ENCODE measurements around the gene IGSF9. TPM values are rescaled to one million over a fixed set of nuclear protein-coding genes. Genes with fewer than 3 reads are reported as not detected.

Gene IGSF9
- total and polyA plus RNA-seq, 2 experiments from 2014 or later = 0.13 TPM; not detected in 1

GRCh38 chr1:159986531-159986930, 41.1 kb upstream of the IGSF9 start:
- DNase-seq = no peak
- H3K9ac ChIP-seq = no peak overlapping the region
- 50 to 63% methylated on average over 1 of the region's 1 CpG for WGBS, 2 experiments (ENCODE audit: low coverage in 1 of 2, low lambda C conversion rate in 2 of 2, missing lambda C conversion rate in 2 of 2)

GRCh38 chr1:159986093-159986492, 40.7 kb upstream of the IGSF9 start:
- H3K36me3 ChIP-seq (ENCODE audit: low read depth) = peaks cover 16% of the 10 kb centered on the region; the same call in 1 of the 2 replicates
- H3K4me1 ChIP-seq (ENCODE audit: insufficient read depth) = peaks cover 2% of the 10 kb centered on the region; the same call in 1 of the 2 replicates
- no peaks in the 10 kb centered on the region for H3K79me2 ChIP-seq (ENCODE audit: insufficient read depth)
- no peaks in the 10 kb centered on the region for H3F3A ChIP-seq (ENCODE audit: insufficient read depth)
- DNase-seq = no peak
- no peak overlapping the region for H2AFZ ChIP-seq
- no peaks in the 10 kb centered on the region for H3K9me3 ChIP-seq (ENCODE audit: low read depth)
- no peaks in the 10 kb centered on the region for H3K9me2 ChIP-seq (ENCODE audit: insufficient read depth)
- H4K20me1 ChIP-seq (ENCODE audit: insufficient read depth) = no peaks in the 10 kb centered on the region
- no peak for TF ChIP-seq EZH2phosphoT487 (IDR thresholded peaks at IDR 0.05; ENCODE audit: insufficient read depth, low read depth)
- TF ChIP-seq EZH2 (IDR thresholded peaks at IDR 0.05; ENCODE audit: insufficient read depth, poor library complexity, severe bottlenecking) = no peak
- in situ Hi-C loops (cut with MboI) = no loop called here
- no peak overlapping the region for H3K4me2 ChIP-seq (ENCODE audit: unreplicated experiment)
- 77 to 83% methylated on average over 2 of the region's 2 CpGs for WGBS, 2 experiments (ENCODE audit: low coverage in 1 of 2, low lambda C conversion rate in 2 of 2, missing lambda C conversion rate in 2 of 2)
- H3K9ac ChIP-seq = no peak overlapping the region
- H3K27me3 ChIP-seq (replicated peaks; ENCODE audit: insufficient read depth) = no peaks in the 10 kb centered on the region
- no peak overlapping the region for H3K27ac ChIP-seq
- no peak overlapping the region for H3K4me3 ChIP-seq

More at GRCh38 chr1:159986531-159986930, 41.1 kb upstream of the IGSF9 start:
- in situ Hi-C loops (cut with MboI) = no loop called here
- H3K27ac ChIP-seq = no peak overlapping the region
- H4K20me1 ChIP-seq (ENCODE audit: insufficient read depth) = no peaks in the 10 kb centered on the region
- no peaks in the 10 kb centered on the region for H3F3A ChIP-seq (ENCODE audit: insufficient read depth)
- no peak overlapping the region for H3K4me3 ChIP-seq
- H3K79me2 ChIP-seq (ENCODE audit: insufficient read depth) = no peaks in the 10 kb centered on the region
- no peak for TF ChIP-seq EZH2 (IDR thresholded peaks at IDR 0.05; ENCODE audit: insufficient read depth, poor library complexity, severe bottlenecking)
- H3K9me3 ChIP-seq (ENCODE audit: low read depth) = no peaks in the 10 kb centered on the region
- peaks cover 12% of the 10 kb centered on the region; the same call in 1 of the 2 replicates for H3K36me3 ChIP-seq (ENCODE audit: low read depth)
- H3K4me1 ChIP-seq (ENCODE audit: insufficient read depth) = peaks cover 6% of the 10 kb centered on the region
- H3K27me3 ChIP-seq (replicated peaks; ENCODE audit: insufficient read depth) = no peaks in the 10 kb centered on the region
- no peak overlapping the region for H2AFZ ChIP-seq
- no peaks in the 10 kb centered on the region for H3K9me2 ChIP-seq (ENCODE audit: insufficient read depth)
- no peak overlapping the region for H3K4me2 ChIP-seq (ENCODE audit: unreplicated experiment)

- Histone ChIP-seq H2AFZ (no peak overlapping the region), H3K4me2 (ENCODE audit: unreplicated experiment) (no peak overlapping the region), H3F3A (ENCODE audit: insufficient read depth) (no peaks in the 10 kb centered on the region), H3K4me3 (no peak overlapping the region), H3K9me2 (ENCODE audit: insufficient read depth) (no peaks in the 10 kb centered on the region), H3K79me2 (ENCODE audit: insufficient read depth) (no peaks in the 10 kb centered on the region), H3K36me3 (ENCODE audit: low read depth) (peaks cover 16% of the 10 kb centered on the region; the same call in 1 of the 2 replicates), H3K9me3 (ENCODE audit: low read depth) (no peaks in the 10 kb centered on the region), H3K9ac (no peak overlapping the region), H3K27me3 (replicated peaks; ENCODE audit: insufficient read depth) (no peaks in the 10 kb centered on the region), H3K4me1 (ENCODE audit: insufficient read depth) (no peaks in the 10 kb centered on the region), H3K27ac (no peak overlapping the region), H4K20me1 (ENCODE audit: insufficient read depth) (no peaks in the 10 kb centered on the region)
- TF ChIP-seq EZH2phosphoT487 (IDR thresholded peaks at IDR 0.05; ENCODE audit: insufficient read depth, low read depth) = no peak
- no peak for TF ChIP-seq EZH2 (IDR thresholded peaks at IDR 0.05; ENCODE audit: insufficient read depth, poor library complexity, severe bottlenecking)
- WGBS, 2 experiments (ENCODE audit: low coverage in 1 of 2, low lambda C conversion rate in 2 of 2, missing lambda C conversion rate in 2 of 2) = 59 to 72% methylated on average over 6 of the region's 6 CpGs
- in situ Hi-C loops (cut with MboI) = no loop called here
- DNase-seq = no peak
Observed at GRCh38 chr1:159985473-159985872, 40.1 kb upstream of the IGSF9 start.

DNA sequence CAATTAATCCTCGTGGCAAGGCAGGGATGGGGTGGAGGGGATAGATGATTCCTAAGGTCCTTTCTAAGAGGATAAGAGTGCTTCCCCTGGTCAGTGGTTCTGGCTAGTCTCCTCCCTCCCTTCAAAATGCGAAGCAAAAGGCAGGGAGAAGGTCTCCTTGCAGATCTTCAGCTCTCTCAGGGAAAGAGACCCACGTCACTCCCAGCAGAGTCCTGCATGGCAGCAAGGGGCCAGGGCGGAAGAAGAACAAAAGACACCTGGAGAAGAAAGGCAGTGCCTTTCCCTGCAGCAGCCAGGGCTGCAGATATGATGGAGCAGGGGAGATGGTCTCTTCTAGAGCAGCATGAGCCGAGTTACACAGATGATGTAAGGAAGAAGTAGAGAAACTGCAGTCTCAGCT, 38.3 kb upstream of the IGSF9 start:
- in situ Hi-C loops (cut with MboI) = no loop called here
- DNase-seq = no peak
- H2AFZ ChIP-seq = no peak overlapping the region
- H3K9me2 ChIP-seq (ENCODE audit: insufficient read depth) = no peaks in the 10 kb centered on the region
- H3K36me3 ChIP-seq (ENCODE audit: low read depth) = peaks cover 28% of the 10 kb centered on the region; the same call in 1 of the 2 replicates
- H3K9me3 ChIP-seq (ENCODE audit: low read depth) = no peaks in the 10 kb centered on the region
- H3F3A ChIP-seq (ENCODE audit: insufficient read depth) = no peaks in the 10 kb centered on the region
- H3K79me2 ChIP-seq (ENCODE audit: insufficient read depth) = no peaks in the 10 kb centered on the region
- H4K20me1 ChIP-seq (ENCODE audit: insufficient read depth) = no peaks in the 10 kb centered on the region
- no peaks in the 10 kb centered on the region for H3K27me3 ChIP-seq (replicated peaks; ENCODE audit: insufficient read depth)
- TF ChIP-seq EZH2 (IDR thresholded peaks at IDR 0.05; ENCODE audit: insufficient read depth, poor library complexity, severe bottlenecking) = no peak
- no peak for TF ChIP-seq EZH2phosphoT487 (IDR thresholded peaks at IDR 0.05; ENCODE audit: insufficient read depth, low read depth)
- H3K4me2 ChIP-seq (ENCODE audit: unreplicated experiment) = no peak overlapping the region
- H3K4me1 ChIP-seq (ENCODE audit: insufficient read depth) = no peaks in the 10 kb centered on the region
- no peak overlapping the region for H3K4me3 ChIP-seq
- no peak overlapping the region for H3K9ac ChIP-seq
- 58 to 61% methylated on average over 5 of the region's 5 CpGs for WGBS, 2 experiments (ENCODE audit: low coverage in 1 of 2, low lambda C conversion rate in 2 of 2, missing lambda C conversion rate in 2 of 2)
- no peak overlapping the region for H3K27ac ChIP-seq

DNA sequence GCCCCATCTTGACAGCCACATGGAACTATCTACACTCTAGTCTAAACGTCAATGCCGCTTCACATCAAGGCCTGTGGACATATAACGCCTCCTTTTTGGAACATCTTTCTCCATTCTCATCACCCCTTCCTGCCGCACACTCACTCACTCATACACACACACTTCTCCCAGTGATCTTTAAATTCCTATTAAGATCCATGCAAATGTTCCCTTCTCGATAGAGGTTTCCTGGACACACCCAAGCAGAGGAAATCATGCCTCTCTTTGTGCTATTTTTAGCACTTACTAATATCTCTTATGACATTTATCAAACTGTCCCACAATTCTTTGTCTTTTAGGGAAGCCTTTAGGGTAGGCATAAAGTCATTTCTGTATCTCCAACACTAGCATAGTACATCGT, 36.9 kb upstream of the IGSF9 start:
- H3K9me3 ChIP-seq (ENCODE audit: low read depth) = no peaks in the 10 kb centered on the region
- H2AFZ ChIP-seq = no peak overlapping the region
- H3K27me3 ChIP-seq (replicated peaks; ENCODE audit: insufficient read depth) = no peaks in the 10 kb centered on the region
- DNase-seq = no peak
- no peaks in the 10 kb centered on the region for H3K79me2 ChIP-seq (ENCODE audit: insufficient read depth)
- H3K4me2 ChIP-seq (ENCODE audit: unreplicated experiment) = no peak overlapping the region
- WGBS, 2 experiments (ENCODE audit: low coverage in 1 of 2, low lambda C conversion rate in 2 of 2, missing lambda C conversion rate in 2 of 2) = 74 to 76% methylated on average over 6 of the region's 6 CpGs
- no peaks in the 10 kb centered on the region for H3F3A ChIP-seq (ENCODE audit: insufficient read depth)
- H3K4me1 ChIP-seq (ENCODE audit: insufficient read depth) = no peaks in the 10 kb centered on the region
- no peaks in the 10 kb centered on the region for H4K20me1 ChIP-seq (ENCODE audit: insufficient read depth)
- no peak overlapping the region for H3K4me3 ChIP-seq
- in situ Hi-C loops (cut with MboI) = no loop called here
- no peaks in the 10 kb centered on the region for H3K9me2 ChIP-seq (ENCODE audit: insufficient read depth)
- H3K36me3 ChIP-seq (ENCODE audit: low read depth) = peaks cover 42% of the 10 kb centered on the region; the same call in 1 of the 2 replicates
- H3K27ac ChIP-seq = no peak overlapping the region
- TF ChIP-seq EZH2 (IDR thresholded peaks at IDR 0.05; ENCODE audit: insufficient read depth, poor library complexity, severe bottlenecking) (no peak), EZH2phosphoT487 (IDR thresholded peaks at IDR 0.05; ENCODE audit: insufficient read depth, low read depth) (no peak)
- H3K9ac ChIP-seq = no peak overlapping the region
